HL-60 (cell line): ENCODE results near the gene PRSS53.

ENCODE experiments used
- GABPA ChIP-seq: IDR thresholded peaks from 2 replicates; pipeline ENCODE4 v1.6.1; 2012; ENCODE audit warnings: low read depth
- TF ChIP-seq, protein P1 (sequence below): IDR thresholded peaks from one replicate; pipeline ENCODE4 v1.5.1; 2011; ENCODE audit warnings: low read length, control low read depth, inconsistent platforms; ENCODE audit not compliant: insufficient read depth

DNA sequence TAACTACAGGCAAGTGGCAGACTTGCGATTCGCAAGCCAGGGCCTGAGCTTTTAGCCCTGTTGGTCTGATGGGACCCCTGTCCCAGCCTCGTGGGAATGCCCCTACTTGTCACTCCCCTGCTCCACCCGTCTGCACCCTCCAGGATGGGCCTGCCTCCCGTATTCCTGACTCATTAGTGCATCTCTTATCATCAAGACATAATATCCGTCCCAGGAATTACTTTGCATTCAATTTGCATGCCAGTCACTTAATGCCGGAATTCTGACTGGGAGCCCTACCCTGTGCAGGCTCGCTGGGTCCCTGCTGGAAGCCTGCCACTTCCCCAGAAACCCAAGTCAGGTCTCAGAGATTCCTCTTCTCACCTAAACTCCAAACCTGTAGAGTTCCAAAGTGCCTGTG is 3.3 kb downstream of the PRSS53 start:
- TF ChIP-seq, protein P1, sequence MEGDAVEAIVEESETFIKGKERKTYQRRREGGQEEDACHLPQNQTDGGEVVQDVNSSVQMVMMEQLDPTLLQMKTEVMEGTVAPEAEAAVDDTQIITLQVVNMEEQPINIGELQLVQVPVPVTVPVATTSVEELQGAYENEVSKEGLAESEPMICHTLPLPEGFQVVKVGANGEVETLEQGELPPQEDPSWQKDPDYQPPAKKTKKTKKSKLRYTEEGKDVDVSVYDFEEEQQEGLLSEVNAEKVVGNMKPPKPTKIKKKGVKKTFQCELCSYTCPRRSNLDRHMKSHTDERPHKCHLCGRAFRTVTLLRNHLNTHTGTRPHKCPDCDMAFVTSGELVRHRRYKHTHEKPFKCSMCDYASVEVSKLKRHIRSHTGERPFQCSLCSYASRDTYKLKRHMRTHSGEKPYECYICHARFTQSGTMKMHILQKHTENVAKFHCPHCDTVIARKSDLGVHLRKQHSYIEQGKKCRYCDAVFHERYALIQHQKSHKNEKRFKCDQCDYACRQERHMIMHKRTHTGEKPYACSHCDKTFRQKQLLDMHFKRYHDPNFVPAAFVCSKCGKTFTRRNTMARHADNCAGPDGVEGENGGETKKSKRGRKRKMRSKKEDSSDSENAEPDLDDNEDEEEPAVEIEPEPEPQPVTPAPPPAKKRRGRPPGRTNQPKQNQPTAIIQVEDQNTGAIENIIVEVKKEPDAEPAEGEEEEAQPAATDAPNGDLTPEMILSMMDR, result no peak
- TF ChIP-seq GABPA, result no peak
